CD4-positive, alpha-beta memory T cell (primary cell): Measurements from ENCODE around the gene ALG9. TPM values are rescaled to one million over a fixed set of nuclear protein-coding genes. Genes with fewer than 3 reads are reported as not detected.

ENCODE experiments used
- CTCF ChIA-PET: fragments of 350-600 bp; sonication (Branson Sonifier 250); formaldehyde crosslinking; loops from one replicate; lab custom pipeline; 2021; ENCODE audit warnings: inconsistent platforms; ENCODE audit not compliant: partially characterized antibody; lab: Charles Lee
- POLR2A ChIA-PET: fragments of 350-600 bp; sonication (Branson Sonifier 250); formaldehyde crosslinking; loops from one replicate; lab custom pipeline; 2021; ENCODE audit not compliant: partially characterized antibody; lab: Charles Lee
- DNase-seq, 5 donors: peaks; one replicate each; pipeline versions ENCODE4 v3.0.0 to v3.0.0-alpha.2; 2020 to 2022; ENCODE audit warnings: mixed read lengths in 1 of 5
- H3K27ac ChIP-seq: one replicate; pipeline ENCODE4 v1.7.0; 2013; ENCODE audit warnings: low read depth, low read length
- H3K27me3 ChIP-seq: 2 replicates; pipeline ENCODE4 v1.7.0; 2013; ENCODE audit warnings: mild to moderate bottlenecking, low read length, moderate library complexity; ENCODE audit not compliant: insufficient read depth
- H3K36me3 ChIP-seq: 2 replicates; pipeline ENCODE4 v1.7.0; 2013; ENCODE audit warnings: mild to moderate bottlenecking, low read length, moderate library complexity; ENCODE audit not compliant: insufficient read depth
- H3K4me1 ChIP-seq: 2 replicates; pipeline ENCODE4 v1.7.0; 2013; ENCODE audit warnings: mild to moderate bottlenecking, low read length, moderate library complexity; ENCODE audit not compliant: insufficient read depth
- H3K4me3 ChIP-seq, 2 donors: one replicate each; pipeline ENCODE4 v1.7.0; 2013; ENCODE audit warnings: low read length in 2 of 2, mild to moderate bottlenecking in 1 of 2
- H3K9me3 ChIP-seq, 2 donors: one replicate each; pipeline ENCODE4 v1.7.0; 2013; ENCODE audit warnings: low read length in 2 of 2, control low read depth in 1 of 2; ENCODE audit not compliant: control insufficient read depth in 1 of 2
- H3K27ac Mint-ChIP-seq, 7 donors: one replicate each; pipeline ENCODE4 v1.8.0; 2020 to 2021; ENCODE audit warnings: mixed read lengths in 7 of 7, mild to moderate bottlenecking in 6 of 7, inconsistent platforms in 3 of 7, moderate library complexity in 3 of 7
- H3K27me3 Mint-ChIP-seq, 2 donors: one replicate each; pipeline ENCODE4 v1.8.0; 2020 to 2021; ENCODE audit warnings: mixed read lengths in 2 of 2
- H3K36me3 Mint-ChIP-seq, 2 donors: one replicate each; pipeline ENCODE4 v1.8.0; 2020 to 2021; ENCODE audit warnings: mixed read lengths in 2 of 2, inconsistent platforms in 1 of 2, mild to moderate bottlenecking in 1 of 2
- H3K4me1 Mint-ChIP-seq, 4 donors: one replicate each; pipeline ENCODE4 v1.8.0; 2020 to 2021; ENCODE audit warnings: mixed read lengths in 4 of 4, mild to moderate bottlenecking in 1 of 4
- H3K4me3 Mint-ChIP-seq, 8 donors: one replicate each; pipeline ENCODE4 v1.8.0; 2020 to 2021; ENCODE audit warnings: mixed read lengths in 8 of 8, mild to moderate bottlenecking in 7 of 8, moderate library complexity in 6 of 8, inconsistent platforms in 3 of 8
- H3K9me3 Mint-ChIP-seq, 8 donors: one replicate each; pipeline ENCODE4 v1.8.0; 2020 to 2021; ENCODE audit warnings: mixed read lengths in 8 of 8, mild to moderate bottlenecking in 5 of 8, inconsistent platforms in 3 of 8, moderate library complexity in 1 of 8
- intact Hi-C: fragments of 100-400 bp; cut with micrococcal nuclease; formaldehyde crosslinking; loops from one replicate; pipeline ENCODE4 v1.15.1; 2023
- polyA plus RNA-seq, 2 donors: library from polyadenylated mRNA; unstranded; fragments of 300-500 nt; fragmentation: Illumina TruSeq; gene quantifications; one replicate each; pipeline ENCODE4 v1.2.3, GENCODE V29; 2021
- total RNA-seq, 2 experiments: library from RNA; stranded (reverse); gene quantifications; one replicate each; pipeline ENCODE4 v1.2.3, GENCODE V29; 2021

Gene ALG9
- total and polyA plus RNA-seq, 4 experiments from 2014 or later = 8.6 to 28.3 (median 21.2) TPM

- intact Hi-C loops = no loop called here
- H3K27ac ChIP-seq = no peak overlapping the region
- no peaks in the 10 kb centered on the region for H3K9me3 ChIP-seq
- no peak overlapping the region for H3K4me3 ChIP-seq
- H3K4me1 ChIP-seq = no peaks in the 10 kb centered on the region
- no peaks in the 10 kb centered on the region for H3K27me3 ChIP-seq
- CTCF ChIA-PET = no interaction called here
- Mint-ChIP-seq H3K27ac (no peak overlapping the region), H3K4me1 (peaks cover 0 to 5% (median 1%) of the 10 kb centered on the region in 4 donors), H3K36me3 (peaks cover 56 to 78% of the 10 kb centered on the region in 2 donors), H3K9me3 (peaks cover 0 to 2% (median 0%) of the 10 kb centered on the region in 8 donors), H3K27me3 (no peaks in the 10 kb centered on the region), H3K4me3 (no peak overlapping the region)
- DNase-seq = no peak
- H3K36me3 ChIP-seq = peaks cover 61% of the 10 kb centered on the region
- POLR2A ChIA-PET = no interaction called here
Measured at GRCh38 chr11:111749646-111750045, 121.7 kb downstream of the ALG9 start.

- Mint-ChIP-seq H3K4me3 (no peak overlapping the region), H3K36me3 (peaks cover 61 to 80% of the 10 kb centered on the region in 2 donors), H3K27me3 (no peaks in the 10 kb centered on the region), H3K27ac (peak overlapping the region in 2 of 7 donors; percentile 20 to 42), H3K4me1 (peaks cover 0 to 13% (median 1%) of the 10 kb centered on the region in 4 donors), H3K9me3 (peaks cover 0 to 2% (median 0%) of the 10 kb centered on the region in 8 donors)
- intact Hi-C loops = no loop called here
- H3K4me1 ChIP-seq = no peaks in the 10 kb centered on the region
- no peak for DNase-seq
- H3K36me3 ChIP-seq = peaks cover 63% of the 10 kb centered on the region
- no peaks in the 10 kb centered on the region for H3K27me3 ChIP-seq
- no peaks in the 10 kb centered on the region for H3K9me3 ChIP-seq
- no peak overlapping the region for H3K4me3 ChIP-seq
- POLR2A ChIA-PET = no interaction called here
- H3K27ac ChIP-seq = no peak overlapping the region
- CTCF ChIA-PET = interaction anchor here (1.1 kb wide), 1 partner anchor 17 kb away, joined by 3 read pairs; no protein-coding TSS in a partner anchor
Measured at GRCh38 chr11:111748035-111748804, 123.2 kb downstream of the ALG9 start.

- Histone ChIP-seq H3K27me3 (no peaks in the 10 kb centered on the region), H3K36me3 (peaks cover 67% of the 10 kb centered on the region), H3K27ac (no peak overlapping the region), H3K4me3 (no peak overlapping the region), H3K9me3 (no peaks in the 10 kb centered on the region), H3K4me1 (no peaks in the 10 kb centered on the region)
- ChIA-PET CTCF (interaction anchor here (1.2 kb wide), 1 partner anchor 30 kb away, joined by 4 read pairs; no protein-coding TSS in a partner anchor), POLR2A (no interaction called here)
- intact Hi-C loops = no loop called here
- DNase-seq = no peak
- no peak overlapping the region for H3K4me3 Mint-ChIP-seq
- H3K9me3 Mint-ChIP-seq = peaks cover 0 to 2% (median 0%) of the 10 kb centered on the region in 8 donors
- peaks cover 0 to 13% (median 0%) of the 10 kb centered on the region in 4 donors for H3K4me1 Mint-ChIP-seq
- H3K36me3 Mint-ChIP-seq = peaks cover 62 to 82% of the 10 kb centered on the region in 2 donors
- H3K27ac Mint-ChIP-seq = peak overlapping the region in 2 of 7 donors; percentile 19 to 37
- H3K27me3 Mint-ChIP-seq = no peaks in the 10 kb centered on the region
Measured at GRCh38 chr11:111745719-111746504, 125.5 kb downstream of the ALG9 start.

GRCh38 chr11:111743700-111744099 lies 127.7 kb downstream of the ALG9 start:
- intact Hi-C loops = no loop called here
- peak overlapping the region in 4 of 7 donors; percentile 0 to 82 (median 37) for H3K27ac Mint-ChIP-seq
- no peaks in the 10 kb centered on the region for H3K27me3 Mint-ChIP-seq
- no peaks in the 10 kb centered on the region for H3K27me3 ChIP-seq
- no peak overlapping the region for H3K4me3 Mint-ChIP-seq
- peaks cover 0 to 13% (median 0%) of the 10 kb centered on the region in 4 donors for H3K4me1 Mint-ChIP-seq
- no peak overlapping the region for H3K4me3 ChIP-seq
- no peak for DNase-seq
- peaks cover 60 to 84% of the 10 kb centered on the region in 2 donors for H3K36me3 Mint-ChIP-seq
- H3K27ac ChIP-seq = no peak overlapping the region
- H3K9me3 Mint-ChIP-seq = peaks cover 0 to 2% (median 0%) of the 10 kb centered on the region in 8 donors
- no peaks in the 10 kb centered on the region for H3K4me1 ChIP-seq
- POLR2A ChIA-PET = no interaction called here
- CTCF ChIA-PET = interaction anchor here (0.6 to 1.2 kb wide), 5 partner anchors 11 to 435 kb away, joined by 3 to 4 read pairs (median 3); no protein-coding TSS in a partner anchor
- peaks cover 60% of the 10 kb centered on the region for H3K36me3 ChIP-seq
- H3K9me3 ChIP-seq = no peaks in the 10 kb centered on the region

GRCh38 chr11:111741751-111742150 lies 129.6 kb downstream of the ALG9 start:
- Mint-ChIP-seq H3K36me3 (peaks cover 48 to 72% of the 10 kb centered on the region in 2 donors), H3K27me3 (no peaks in the 10 kb centered on the region), H3K27ac (peak overlapping the region in 4 of 7 donors; percentile 6 to 49 (median 23)), H3K9me3 (peaks cover 0 to 4% (median 0%) of the 10 kb centered on the region in 8 donors), H3K4me1 (peaks cover 0 to 12% (median 0%) of the 10 kb centered on the region in 4 donors), H3K4me3 (no peak overlapping the region)
- H3K4me1 ChIP-seq = no peaks in the 10 kb centered on the region
- ChIA-PET CTCF (no interaction called here), POLR2A (no interaction called here)
- intact Hi-C loops = no loop called here
- DNase-seq = no peak
- no peak overlapping the region for H3K27ac ChIP-seq
- peaks cover 52% of the 10 kb centered on the region for H3K36me3 ChIP-seq
- H3K9me3 ChIP-seq = no peaks in the 10 kb centered on the region
- H3K4me3 ChIP-seq = no peak overlapping the region
- H3K27me3 ChIP-seq = no peaks in the 10 kb centered on the region

- peaks cover 28 to 56% of the 10 kb centered on the region in 2 donors for H3K36me3 Mint-ChIP-seq
Measured at GRCh38 chr11:111739299-111739698, 132.1 kb downstream of the ALG9 start.

More at GRCh38 chr11:111739299-111739698, 132.1 kb downstream of the ALG9 start:
- Histone ChIP-seq H3K4me1 (no peaks in the 10 kb centered on the region), H3K36me3 (peaks cover 34% of the 10 kb centered on the region), H3K9me3 (no peaks in the 10 kb centered on the region), H3K4me3 (no peak overlapping the region), H3K27ac (no peak overlapping the region), H3K27me3 (no peaks in the 10 kb centered on the region)
- DNase-seq = no peak
- peak overlapping the region in 1 of 7 donors; percentile 16 for H3K27ac Mint-ChIP-seq
- ChIA-PET POLR2A (no interaction called here), CTCF (no interaction called here)
- H3K4me3 Mint-ChIP-seq = no peak overlapping the region
- peaks cover 0 to 10% (median 3%) of the 10 kb centered on the region in 4 donors for H3K4me1 Mint-ChIP-seq
- intact Hi-C loops = no loop called here
- H3K27me3 Mint-ChIP-seq = no peaks in the 10 kb centered on the region
- peaks cover 0 to 2% (median 0%) of the 10 kb centered on the region in 8 donors for H3K9me3 Mint-ChIP-seq
